ENCODE data around the gene HOXC6. TPM values are rescaled to one million over a fixed set of nuclear protein-coding genes. Genes with fewer than 3 reads are reported as not detected.

HOXC6 gene
- total RNA-seq, 1 donor from 2014 or later, result 0.32 TPM

- Mint-ChIP-seq H3K9me3 (ENCODE audit: unreplicated experiment) (peaks cover 2% of the 10 kb centered on the region), H3K36me3 (ENCODE audit: unreplicated experiment) (no peaks in the 10 kb centered on the region), H3K27ac (ENCODE audit: unreplicated experiment) (no peak overlapping the region), H3K4me3 (ENCODE audit: unreplicated experiment) (no peak overlapping the region), H3K27me3 (ENCODE audit: unreplicated experiment) (peaks cover 44% of the 10 kb centered on the region), H3K4me1 (ENCODE audit: low read depth, unreplicated experiment) (peaks cover 6% of the 10 kb centered on the region)
- DNase-seq, result no peak
- no peak for TF ChIP-seq CTCF (IDR thresholded peaks at IDR 0.05; ENCODE audit: partially characterized antibody, unreplicated experiment)
These were observed 27.3 kb downstream of the HOXC6 start for GRCh38 chr12:54055552-54055951.

- DNase-seq, result no peak
- peaks cover 43% of the 10 kb centered on the region for H3K27me3 Mint-ChIP-seq (ENCODE audit: unreplicated experiment)
- no peak overlapping the region for H3K4me3 Mint-ChIP-seq (ENCODE audit: unreplicated experiment)
- H3K9me3 Mint-ChIP-seq (ENCODE audit: unreplicated experiment), result peaks cover 2% of the 10 kb centered on the region
- no peaks in the 10 kb centered on the region for H3K36me3 Mint-ChIP-seq (ENCODE audit: unreplicated experiment)
- H3K4me1 Mint-ChIP-seq (ENCODE audit: low read depth, unreplicated experiment), result peaks cover 6% of the 10 kb centered on the region
- no peak overlapping the region for H3K27ac Mint-ChIP-seq (ENCODE audit: unreplicated experiment)
- TF ChIP-seq CTCF (IDR thresholded peaks at IDR 0.05; ENCODE audit: partially characterized antibody, unreplicated experiment), result no peak
These were observed 27.9 kb downstream of the HOXC6 start for GRCh38 chr12:54056110-54056509.

GRCh38 chr12:54058128-54058768 lies 30.0 kb downstream of the HOXC6 start:
- peaks cover 6% of the 10 kb centered on the region for H3K4me1 Mint-ChIP-seq (ENCODE audit: low read depth, unreplicated experiment)
- no peak for TF ChIP-seq CTCF (IDR thresholded peaks at IDR 0.05; ENCODE audit: partially characterized antibody, unreplicated experiment)
- no peak overlapping the region for H3K4me3 Mint-ChIP-seq (ENCODE audit: unreplicated experiment)
- DNase-seq, result no peak
- H3K27me3 Mint-ChIP-seq (ENCODE audit: unreplicated experiment), result peaks cover 46% of the 10 kb centered on the region
- no peaks in the 10 kb centered on the region for H3K36me3 Mint-ChIP-seq (ENCODE audit: unreplicated experiment)
- peaks cover 2% of the 10 kb centered on the region for H3K9me3 Mint-ChIP-seq (ENCODE audit: unreplicated experiment)
- H3K27ac Mint-ChIP-seq (ENCODE audit: unreplicated experiment), result no peak overlapping the region

- Mint-ChIP-seq H3K27me3 (ENCODE audit: unreplicated experiment) (peaks cover 37% of the 10 kb centered on the region), H3K4me1 (ENCODE audit: low read depth, unreplicated experiment) (no peaks in the 10 kb centered on the region), H3K4me3 (ENCODE audit: unreplicated experiment) (no peak overlapping the region), H3K36me3 (ENCODE audit: unreplicated experiment) (no peaks in the 10 kb centered on the region), H3K27ac (ENCODE audit: unreplicated experiment) (no peak overlapping the region), H3K9me3 (ENCODE audit: unreplicated experiment) (peaks cover 2% of the 10 kb centered on the region)
- DNase-seq, result no peak
- no peak for TF ChIP-seq CTCF (IDR thresholded peaks at IDR 0.05; ENCODE audit: partially characterized antibody, unreplicated experiment)
These were observed 31.4 kb downstream of the HOXC6 start for GRCh38 chr12:54059668-54060067.

GRCh38 chr12:54060174-54060974 lies 32.1 kb downstream of the HOXC6 start:
- peaks cover 2% of the 10 kb centered on the region for H3K9me3 Mint-ChIP-seq (ENCODE audit: unreplicated experiment)
- DNase-seq, result no peak
- no peak overlapping the region for H3K4me3 Mint-ChIP-seq (ENCODE audit: unreplicated experiment)
- no peak for TF ChIP-seq CTCF (IDR thresholded peaks at IDR 0.05; ENCODE audit: partially characterized antibody, unreplicated experiment)
- no peak overlapping the region for H3K27ac Mint-ChIP-seq (ENCODE audit: unreplicated experiment)
- no peaks in the 10 kb centered on the region for H3K4me1 Mint-ChIP-seq (ENCODE audit: low read depth, unreplicated experiment)
- H3K36me3 Mint-ChIP-seq (ENCODE audit: unreplicated experiment), result no peaks in the 10 kb centered on the region
- peaks cover 35% of the 10 kb centered on the region for H3K27me3 Mint-ChIP-seq (ENCODE audit: unreplicated experiment)
